NCI-H2196 (cell line): Measurements from ENCODE around the gene PTH1R.
A peak's percentile ranks its signal among the peaks of the same experiment; 100 is the strongest.
"Not testable (repeated sequence)": the region's sequence is repeated elsewhere in the genome, so short reads cannot be mapped to it uniquely, and the experiment has no call there.

Source experiments
- DNase-seq: peaks from one replicate; lab custom pipeline; 2025; ENCODE audit not compliant: unreplicated experiment; lab: John Stamatoyannopoulos, UW

Gene PTH1R

DNA sequence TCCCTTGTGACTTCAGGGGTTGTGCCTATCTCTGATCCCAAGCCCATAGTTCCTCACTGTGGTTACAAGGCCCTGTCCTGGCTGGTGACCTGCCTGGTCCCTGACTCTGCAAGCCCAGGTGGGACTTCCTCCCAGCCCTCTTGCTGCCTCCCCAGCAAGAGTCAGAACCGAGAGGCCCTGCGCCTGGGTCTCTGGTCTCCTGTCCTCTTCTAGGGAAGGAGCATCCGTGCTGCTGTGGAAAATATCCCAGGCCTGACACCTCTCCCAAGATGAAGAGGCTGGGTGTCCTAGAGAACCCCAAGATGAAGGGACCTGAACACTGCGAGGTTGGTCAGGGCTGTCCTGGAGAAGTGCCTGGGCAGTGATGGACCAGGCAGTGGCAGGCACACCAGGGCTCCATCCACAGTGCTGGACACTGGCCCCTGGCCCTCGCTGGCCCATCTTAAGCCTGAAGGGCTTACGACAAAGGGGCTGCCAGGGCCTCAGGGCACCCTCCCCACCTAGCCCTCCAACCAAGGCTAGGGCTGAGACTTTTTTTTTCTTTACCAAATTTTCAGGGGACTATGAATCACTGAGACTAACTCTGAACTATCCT, 32.7 kb downstream of the PTH1R start:
- no peak for DNase-seq

DNA sequence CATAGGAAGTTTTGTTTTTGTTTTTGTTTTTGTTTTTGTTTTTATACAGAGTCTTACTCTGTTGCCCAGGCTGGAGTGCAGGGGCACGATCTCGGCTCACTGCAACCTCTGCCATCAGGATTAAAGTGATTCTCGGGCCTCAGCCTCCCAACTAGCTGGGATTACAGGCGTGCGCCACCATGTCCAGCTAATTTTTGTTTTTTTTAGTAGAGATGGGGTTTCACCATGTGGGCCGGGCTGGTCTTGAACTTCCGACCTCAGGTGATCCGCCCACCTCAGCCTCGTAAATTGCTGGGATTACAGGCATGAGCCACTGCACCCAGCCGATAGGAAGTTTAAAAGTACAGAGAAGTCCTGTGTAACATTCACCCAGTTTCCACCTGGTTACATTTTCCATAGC, 33.4 kb downstream of the PTH1R start:
- not testable (repeated sequence) for DNase-seq

DNA sequence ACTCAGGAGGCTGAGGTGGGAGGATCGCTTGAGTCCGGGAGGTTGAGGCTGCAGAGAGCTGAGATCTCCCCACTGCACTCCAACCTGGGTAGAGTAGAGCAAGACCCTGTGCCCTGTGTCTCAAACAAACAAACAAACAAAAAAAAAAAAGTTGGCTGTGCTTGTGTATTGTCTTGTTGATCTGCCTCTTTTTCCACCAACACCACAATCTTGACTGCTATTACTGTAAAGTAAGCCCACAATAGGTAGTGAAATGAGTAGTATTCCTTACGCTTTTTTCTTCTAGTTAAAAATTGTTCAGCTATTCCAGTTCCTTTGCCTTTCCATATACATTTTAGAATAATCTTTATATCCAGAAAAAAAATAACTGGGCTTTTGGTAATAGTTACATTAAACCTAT, 35.5 kb downstream of the PTH1R start:
- DNase-seq = no peak

DNA sequence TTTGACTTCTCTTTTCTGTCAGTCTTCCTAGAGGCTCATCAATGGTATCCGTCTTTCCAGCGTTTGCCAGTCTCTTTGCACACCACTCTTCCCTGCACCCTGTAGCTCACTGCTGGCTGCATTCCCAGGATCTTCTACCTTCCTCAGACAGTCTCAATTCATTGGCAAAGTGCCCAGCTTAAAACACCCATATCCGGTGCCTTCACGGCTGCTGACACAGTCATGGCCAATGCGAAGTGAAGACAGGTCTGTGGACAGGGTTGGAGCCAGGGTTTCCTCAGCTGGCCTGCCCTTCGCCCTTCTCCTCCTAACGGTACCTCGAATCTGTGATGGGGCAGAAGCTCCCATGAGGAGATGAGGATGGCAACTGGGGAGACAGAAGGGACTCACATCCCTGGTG, 36.1 kb downstream of the PTH1R start:
- DNase-seq = peak; percentile 84

DNA sequence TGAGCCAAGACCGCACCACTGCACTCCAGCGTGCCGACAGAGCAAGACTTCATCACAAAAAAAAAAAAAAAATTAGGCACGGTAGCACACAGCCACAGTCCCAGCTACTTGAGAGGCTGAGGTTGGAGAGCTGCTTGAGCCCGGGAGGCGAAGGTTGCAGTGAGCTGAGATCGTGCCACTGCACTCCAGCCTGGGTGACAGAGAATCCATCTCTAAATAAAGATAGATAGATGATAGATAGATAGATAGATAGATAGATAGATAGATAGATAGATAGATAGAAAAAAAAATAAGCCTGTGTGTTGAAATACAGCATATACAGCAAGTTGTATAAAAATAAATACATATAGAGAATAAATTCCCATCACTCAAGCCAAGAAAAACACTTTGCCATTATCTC, 37.3 kb downstream of the PTH1R start:
- no peak for DNase-seq

DNA sequence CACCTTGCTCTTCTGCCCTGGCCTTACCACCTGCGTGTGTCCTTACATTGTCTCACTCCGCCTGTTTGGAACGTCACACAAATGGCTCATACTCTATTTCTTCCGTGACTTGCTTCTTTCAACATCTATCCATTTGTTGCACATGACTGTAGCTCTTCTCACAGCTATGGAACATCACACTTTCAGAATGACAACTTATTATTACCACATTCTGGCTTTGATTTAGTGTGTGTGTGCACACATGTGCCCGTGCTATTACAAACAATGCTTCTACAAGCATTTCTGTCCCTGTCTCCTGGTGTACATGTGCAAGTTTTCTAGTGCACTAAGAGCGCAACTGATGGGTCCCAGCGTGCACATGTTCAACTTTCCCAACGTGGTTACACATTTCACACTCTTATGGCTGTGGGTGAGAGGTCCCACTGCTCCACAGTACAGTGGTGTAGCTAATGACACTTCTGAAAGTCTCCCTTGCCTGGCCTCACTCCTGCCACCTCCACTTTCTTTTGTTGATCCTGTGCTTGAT, 37.8 kb downstream of the PTH1R start:
- no peak for DNase-seq

DNA sequence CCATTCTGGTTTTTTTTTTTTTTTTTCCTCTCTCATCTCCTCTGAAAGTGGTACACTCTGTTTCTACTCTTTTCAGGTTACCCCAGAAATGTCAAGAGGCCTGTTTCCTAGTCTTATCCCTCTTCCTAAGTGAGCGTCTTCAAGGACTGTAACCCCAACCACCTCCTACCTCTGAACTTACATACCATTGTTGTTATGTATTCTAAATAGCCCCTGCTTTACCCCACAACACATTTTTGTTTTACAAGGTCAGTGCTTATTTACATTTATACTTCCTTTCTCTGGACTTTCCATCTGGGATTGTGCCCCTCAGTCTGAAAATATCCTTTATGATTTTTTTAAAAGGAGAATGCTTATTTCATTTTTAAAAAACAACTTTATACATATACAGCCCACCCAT, 38.8 kb downstream of the PTH1R start:
- no peak for DNase-seq

DNA sequence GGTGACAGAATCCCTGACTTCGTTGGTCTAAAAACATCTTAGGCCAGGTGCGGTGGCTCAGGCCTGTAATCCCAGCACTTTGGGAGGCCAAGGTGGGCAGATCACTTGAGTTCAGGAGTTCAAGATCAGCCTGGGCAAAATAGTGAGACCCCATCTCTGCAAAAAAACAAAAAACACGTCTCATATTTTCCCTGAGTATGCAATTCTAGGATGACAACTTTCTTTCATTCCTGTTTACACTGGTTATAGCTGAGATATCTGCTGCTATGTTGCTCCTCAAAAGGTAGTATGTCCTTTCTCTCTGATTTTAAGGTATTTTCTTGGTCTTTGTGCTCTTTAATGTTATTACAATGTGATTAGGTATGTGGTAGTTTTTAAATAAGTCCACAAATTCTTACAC, 39.3 kb downstream of the PTH1R start:
- DNase-seq = no peak

DNA sequence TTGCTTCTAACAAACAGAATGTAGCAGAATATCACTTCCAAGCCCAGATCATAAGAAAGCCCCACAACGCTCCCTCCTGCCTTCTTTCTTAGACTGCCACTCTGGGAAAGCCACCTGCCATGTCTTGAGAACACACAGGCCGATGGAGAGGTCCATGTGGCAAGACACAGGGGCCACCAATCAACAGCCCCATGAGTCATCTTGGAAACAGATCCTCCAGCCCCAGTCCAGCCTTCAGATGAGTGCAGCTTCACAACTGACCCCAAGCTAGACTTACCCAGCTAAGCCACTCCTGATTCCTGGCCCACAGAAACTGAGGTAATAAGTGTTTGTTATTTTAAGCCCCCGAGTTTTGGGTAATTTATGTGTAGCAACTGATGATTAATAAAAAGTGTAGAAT, 39.7 kb downstream of the PTH1R start:
- DNase-seq = no peak

DNA sequence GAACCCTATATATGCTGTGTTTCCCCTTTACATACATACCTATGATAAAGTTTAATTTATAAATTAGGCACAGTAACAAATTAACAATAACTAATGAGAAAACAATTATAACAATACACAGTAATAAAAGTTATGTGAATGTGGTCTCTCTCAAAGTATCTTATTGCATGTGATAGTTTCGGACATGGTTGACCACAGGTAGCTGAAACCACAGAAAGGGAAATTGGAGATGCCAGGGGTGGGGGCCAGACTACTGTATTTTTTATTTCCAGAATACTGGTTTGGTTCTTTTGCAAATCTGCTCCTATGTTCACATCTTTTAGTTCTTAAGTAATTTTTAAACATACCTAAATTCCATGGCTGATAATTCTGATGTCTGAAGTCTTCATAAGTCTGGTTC, 40.7 kb downstream of the PTH1R start:
- no peak for DNase-seq

DNA sequence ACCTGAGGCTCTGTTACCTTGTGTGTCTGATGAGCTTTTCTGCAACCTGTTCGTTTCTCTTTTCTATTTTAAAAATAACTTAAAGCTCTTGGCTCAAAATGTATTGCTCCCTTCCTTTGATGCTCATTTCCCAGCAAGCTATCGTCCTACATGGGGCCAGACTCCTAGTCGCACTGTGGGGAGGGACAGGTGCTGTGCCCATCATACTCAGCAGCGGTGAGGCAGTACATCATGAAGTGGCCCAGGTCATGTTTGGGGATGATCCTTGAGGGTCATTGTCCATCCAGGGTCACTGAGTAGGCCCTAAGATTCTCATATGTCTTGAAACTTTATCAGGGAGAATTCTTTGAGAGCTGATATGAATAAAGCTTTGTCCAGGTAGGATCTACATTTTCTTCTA, 41.1 kb downstream of the PTH1R start:
- no peak for DNase-seq

DNA sequence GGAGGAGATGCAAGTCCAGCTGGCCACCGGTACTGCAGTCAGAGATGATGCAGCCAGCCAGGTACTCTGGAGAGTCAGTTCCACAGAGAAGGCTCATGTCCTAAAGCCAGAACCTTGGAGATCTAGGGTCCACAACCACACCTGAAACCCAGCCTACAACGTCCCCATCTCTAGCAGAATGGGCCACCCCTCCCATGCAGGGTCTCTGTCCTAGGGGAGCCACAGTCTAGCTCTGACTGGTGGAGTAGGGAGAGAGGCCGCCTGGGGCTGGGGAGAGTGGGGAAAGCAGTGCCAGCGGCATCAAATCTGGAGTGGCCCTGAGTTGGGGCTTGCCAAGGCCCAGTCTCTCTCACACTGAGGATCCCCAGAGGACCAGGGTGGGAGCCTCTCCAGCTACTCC, 43.5 kb downstream of the PTH1R start:
- DNase-seq = no peak

DNA sequence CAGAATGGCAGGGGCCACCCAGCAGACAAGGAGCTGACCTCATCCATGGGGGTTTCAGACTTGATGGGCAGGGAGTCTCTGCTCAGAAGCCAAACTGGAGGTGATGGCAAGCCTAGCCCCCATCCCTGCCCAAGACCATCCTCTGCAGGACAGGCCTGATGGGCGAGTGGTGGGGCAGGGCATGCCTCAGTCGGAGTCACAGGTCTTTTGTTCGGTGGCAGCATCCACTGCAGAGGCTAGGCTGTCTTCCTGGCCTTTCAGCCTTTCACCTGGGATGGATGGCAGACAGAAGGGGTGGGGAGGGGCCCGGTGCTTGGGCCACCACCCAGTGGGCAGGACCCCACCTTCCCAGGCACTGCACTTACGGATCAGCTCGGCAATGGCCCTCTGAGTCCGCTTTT, 44.4 kb downstream of the PTH1R start:
- no peak for DNase-seq

DNA sequence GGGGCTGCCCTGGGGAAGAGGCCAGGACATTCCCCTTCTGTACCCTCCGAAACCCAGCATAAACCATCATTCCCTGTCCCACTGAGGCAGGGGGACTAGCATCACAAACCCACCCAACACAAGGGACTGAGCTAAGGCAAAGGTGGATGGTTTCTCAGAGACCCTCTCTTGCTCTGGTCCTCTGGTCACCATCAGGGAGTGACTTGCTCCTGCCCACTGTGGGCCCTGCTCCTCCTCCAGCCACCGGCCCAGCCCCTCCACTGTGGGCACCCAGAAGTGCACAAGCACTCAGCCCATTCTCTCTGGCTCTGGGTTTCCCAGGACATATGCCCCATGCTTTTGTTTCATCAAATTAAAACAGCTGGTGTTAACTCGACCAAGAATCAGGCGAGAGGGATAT, 44.9 kb downstream of the PTH1R start:
- no peak for DNase-seq

DNA sequence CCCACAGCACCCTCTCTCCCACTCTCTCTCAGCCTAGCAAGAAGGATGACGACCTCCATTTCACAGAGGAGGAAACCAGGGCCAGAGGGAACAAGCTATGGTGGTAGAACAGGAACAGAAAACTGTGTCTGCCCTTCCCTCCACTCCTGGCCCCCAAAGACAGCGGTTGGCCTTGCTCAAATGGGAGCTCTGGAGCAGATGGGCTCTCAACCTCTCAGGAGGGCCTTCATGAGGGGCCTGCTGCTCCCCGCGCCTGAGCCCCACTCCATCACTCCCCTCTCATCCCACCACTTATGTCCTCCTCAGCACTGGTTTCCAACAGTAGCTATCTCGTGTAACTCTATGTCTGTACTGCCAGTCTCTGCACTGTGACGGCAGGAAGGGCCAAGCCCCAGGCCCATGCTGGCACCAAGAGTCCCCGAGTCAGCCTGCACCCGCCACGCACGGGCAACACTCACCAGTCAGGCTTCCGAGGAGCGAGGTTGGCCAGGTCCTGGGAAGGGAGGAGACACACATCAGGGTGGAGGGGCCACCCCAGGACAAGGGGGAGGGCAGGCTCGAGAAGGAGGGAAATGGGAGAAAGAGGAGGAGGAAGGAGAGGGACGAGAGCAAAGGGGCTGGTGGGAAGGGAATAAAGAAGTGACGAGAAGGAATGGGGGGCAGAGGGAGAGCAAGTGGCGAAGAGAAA, 45.5 kb downstream of the PTH1R start:
- no peak for DNase-seq

DNA sequence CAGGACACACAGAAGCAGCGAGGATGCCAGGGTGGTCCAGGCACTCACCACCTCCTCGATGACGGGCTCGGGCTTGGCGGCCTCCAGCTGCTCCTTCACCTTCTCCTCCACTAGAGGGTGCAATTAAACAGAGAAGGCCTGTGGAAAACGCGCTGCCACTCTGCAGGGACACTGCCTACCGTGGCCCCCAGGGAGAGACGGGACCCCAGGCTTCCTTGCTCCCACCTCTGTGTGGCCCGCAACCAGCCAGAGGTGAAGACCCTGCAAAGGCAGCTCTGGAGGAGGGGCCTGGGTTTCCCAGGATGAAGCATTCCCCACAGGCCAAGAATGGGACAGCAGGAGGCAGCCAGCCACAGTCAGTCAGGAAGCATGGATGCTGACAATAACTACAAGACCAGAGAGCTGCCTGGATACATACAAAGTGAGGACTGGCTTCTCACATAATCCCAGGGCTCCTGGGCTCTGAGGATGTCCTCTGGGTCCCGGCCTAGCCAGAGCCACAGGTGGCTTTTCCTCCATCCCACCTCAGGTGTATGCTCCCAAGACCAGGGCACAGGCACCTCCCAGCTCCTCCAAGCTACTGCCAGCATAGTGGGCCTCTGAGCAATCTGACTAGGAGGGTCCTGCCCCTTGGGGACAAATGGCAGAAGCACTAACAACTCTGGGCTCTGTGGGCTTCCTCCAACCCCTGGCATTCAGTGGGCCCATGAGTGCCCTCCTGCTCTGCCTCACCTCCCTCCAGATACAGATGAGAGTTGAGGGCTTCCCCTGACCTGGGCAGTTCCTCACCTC, 46.2 kb downstream of the PTH1R start:
- DNase-seq = no peak

DNA sequence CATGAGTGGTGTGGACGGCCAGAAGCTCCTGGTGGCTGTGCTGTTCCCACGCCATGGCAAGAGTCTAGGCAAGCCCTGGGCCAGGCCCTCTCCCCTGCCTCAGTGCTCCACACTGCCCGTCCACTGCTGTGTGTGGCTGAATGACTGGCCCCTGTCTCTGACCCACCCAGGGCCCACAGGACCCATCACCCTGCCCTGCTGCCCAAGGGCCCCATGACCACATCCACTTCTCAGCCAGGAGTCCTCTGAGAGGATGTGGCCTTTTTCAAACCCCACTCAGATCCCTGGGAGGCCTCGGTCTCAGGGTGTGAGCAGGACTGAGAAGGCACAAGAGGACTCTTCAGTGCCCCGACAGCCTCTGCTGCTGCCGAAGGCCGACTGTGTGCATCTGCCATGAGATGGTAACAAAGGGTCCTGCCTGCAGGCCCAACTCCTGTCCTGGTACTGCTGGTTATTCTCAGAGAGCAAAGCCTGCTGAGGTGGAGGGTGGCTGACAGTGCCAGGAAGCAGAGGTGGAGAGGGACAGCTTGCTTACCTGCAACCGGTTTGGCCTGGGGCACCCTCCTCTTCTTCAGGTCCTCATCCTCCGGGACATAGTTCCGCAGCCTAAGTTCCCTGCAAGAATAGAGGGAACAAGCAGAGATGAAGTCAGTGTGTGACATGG, 47.5 kb downstream of the PTH1R start:
- DNase-seq = no peak

DNA sequence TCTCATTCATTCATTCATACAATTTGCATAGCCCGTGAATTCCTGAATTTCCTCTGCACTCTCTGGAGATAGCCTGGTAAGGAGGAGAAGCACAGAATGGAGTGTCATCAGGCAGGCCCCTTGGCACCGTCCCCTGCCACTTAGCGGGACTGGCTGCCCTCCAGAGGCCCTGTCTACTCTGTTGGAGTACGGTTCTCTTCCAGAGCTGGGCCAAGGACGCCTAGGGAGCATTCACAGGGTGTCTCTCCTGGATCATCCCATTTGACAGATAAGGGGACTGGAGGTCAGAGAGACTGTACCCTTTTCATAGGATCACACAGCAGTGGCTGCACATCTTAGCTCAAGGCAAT, 48.0 kb downstream of the PTH1R start:
- DNase-seq = no peak

DNA sequence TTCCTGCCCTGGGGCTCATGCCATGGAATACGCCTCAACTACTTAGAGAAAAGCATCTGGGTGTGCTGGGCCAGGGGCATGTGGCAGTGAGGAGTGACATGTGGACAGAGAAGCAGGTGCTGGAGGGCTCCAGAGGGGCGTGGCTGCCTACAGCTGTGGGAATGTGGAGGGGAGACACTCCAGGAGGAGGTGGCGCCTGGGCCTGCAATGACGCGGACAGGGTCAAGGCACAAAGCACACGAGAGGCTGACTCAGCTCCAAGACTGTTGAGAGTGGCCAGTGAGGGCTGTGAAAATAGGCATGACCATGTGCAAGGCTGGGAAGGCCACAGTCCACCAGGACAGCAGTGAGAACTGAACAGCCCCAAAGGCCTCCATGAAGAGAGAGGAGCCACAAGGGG, 48.5 kb downstream of the PTH1R start:
- DNase-seq = no peak

DNA sequence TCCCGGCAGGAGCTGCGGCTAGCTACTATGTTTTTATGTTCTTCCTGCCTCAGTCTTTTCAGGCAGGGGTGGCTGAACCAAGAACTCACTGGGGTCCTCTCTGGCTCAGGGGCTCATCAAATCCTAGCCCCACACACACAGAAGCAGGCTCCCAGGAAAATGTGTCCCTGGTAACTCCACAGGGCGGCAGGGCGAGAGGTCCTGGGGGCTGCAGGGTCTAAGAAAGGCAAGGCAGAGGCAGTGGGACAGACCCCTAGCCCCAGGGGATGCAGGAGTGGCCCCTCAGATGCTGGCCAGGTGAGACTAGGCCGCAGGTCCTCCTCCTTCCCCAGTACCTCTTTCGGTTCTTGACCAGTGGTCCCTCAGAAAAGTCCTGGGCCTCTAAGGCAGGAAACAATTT, 48.9 kb downstream of the PTH1R start:
- DNase-seq = no peak

DNA sequence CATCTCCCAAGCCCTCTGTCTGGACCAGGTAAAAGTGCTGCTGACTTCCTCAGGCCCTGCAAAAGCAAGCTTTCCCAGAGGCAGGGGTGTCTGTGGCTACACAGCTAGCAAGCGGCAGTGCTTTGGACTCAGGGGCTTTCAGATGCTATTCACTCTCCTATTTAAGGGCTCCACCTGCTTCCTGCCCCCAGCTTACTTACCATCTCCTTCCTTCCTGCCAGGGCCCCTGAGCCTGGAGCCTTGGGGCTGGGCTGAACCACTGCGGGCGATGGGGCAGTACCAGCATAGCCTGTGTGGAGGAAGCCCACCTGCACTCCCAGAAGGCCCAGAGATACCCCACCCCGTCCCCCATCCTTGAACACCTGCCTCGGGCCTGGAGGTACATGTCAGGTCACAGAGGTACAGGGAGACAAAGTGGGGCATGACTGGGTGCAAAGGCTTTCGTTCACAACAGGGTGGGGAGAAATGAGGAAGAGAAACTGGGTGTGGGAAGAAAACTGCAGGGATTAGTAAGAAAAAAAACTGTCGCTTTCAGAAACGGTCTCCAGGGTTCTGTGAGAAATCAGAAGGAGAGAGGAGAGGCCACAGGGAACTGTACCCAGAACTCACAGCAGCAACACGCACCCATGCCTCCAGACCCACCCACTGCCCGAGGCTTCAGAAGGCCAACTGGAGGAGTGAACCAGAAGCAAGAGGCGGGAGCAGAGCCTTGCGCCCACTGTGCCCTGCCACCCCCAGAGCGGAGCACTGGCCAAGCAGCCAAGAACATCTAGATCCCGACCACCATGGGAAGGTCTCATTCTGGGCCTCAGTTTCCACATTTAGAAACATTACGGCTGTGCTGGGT, 49.6 kb downstream of the PTH1R start:
- no peak for DNase-seq
